GM12865 (cell line): ENCODE results near the gene GNAI3.

Experiments
- DNase-seq: peaks from one replicate; pipeline ENCODE4 v3.0.0; 2010; ENCODE audit warnings: low read depth
- H3K4me3 ChIP-seq: 2 replicates; pipeline ENCODE4 v1.5.1; 2011; ENCODE audit warnings: mild to moderate bottlenecking, low read depth, low read length, control low read depth
- CTCF ChIP-seq: IDR thresholded peaks from 2 replicates; pipeline ENCODE4 v1.5.1; 2011; ENCODE audit warnings: low read length, control low read depth, low read depth, inconsistent platforms; ENCODE audit not compliant: insufficient read depth; ENCODE audit errors: missing control alignments

The GNAI3 gene

GRCh38 chr1:109639063-109639840, 90.8 kb downstream of the GNAI3 start:
- no peak overlapping the region for H3K4me3 ChIP-seq
- TF ChIP-seq CTCF: no peak
- DNase-seq: no peak

GRCh38 chr1:109639841-109640184, 91.4 kb downstream of the GNAI3 start:
- no peak for TF ChIP-seq CTCF
- no peak for DNase-seq
- no peak overlapping the region for H3K4me3 ChIP-seq

- DNase-seq: peak; percentile 84
Measured at GRCh38 chr1:109640285-109640865, 92.0 kb downstream of the GNAI3 start.

GRCh38 chr1:109641078-109641740, 92.8 kb downstream of the GNAI3 start:
- no peak for DNase-seq
- no peak for TF ChIP-seq CTCF
- H3K4me3 ChIP-seq: no peak overlapping the region

More at GRCh38 chr1:109640285-109640865, 92.0 kb downstream of the GNAI3 start:
- peak; percentile 97 for TF ChIP-seq CTCF
- no peak overlapping the region for H3K4me3 ChIP-seq

GRCh38 chr1:109641861-109642260, 93.4 kb downstream of the GNAI3 start:
- no peak overlapping the region for H3K4me3 ChIP-seq
- TF ChIP-seq CTCF: no peak
- no peak for DNase-seq

GRCh38 chr1:109642626-109643025, 94.2 kb downstream of the GNAI3 start:
- TF ChIP-seq CTCF: no peak
- DNase-seq: no peak
- no peak overlapping the region for H3K4me3 ChIP-seq
